HG03439 (cell line): ENCODE measurements around the gene PIK3R1.
A peak's percentile ranks its signal among the peaks of the same experiment; 100 is the strongest.

Experiments
- ATAC-seq: cut with Tn5 transposase; IDR thresholded peaks from one replicate; pipeline ENCODE4 v1.9.1; 2021; ENCODE audit warnings: mild to moderate bottlenecking, moderate library complexity; ENCODE audit not compliant: unreplicated experiment

PIK3R1 gene

DNA sequence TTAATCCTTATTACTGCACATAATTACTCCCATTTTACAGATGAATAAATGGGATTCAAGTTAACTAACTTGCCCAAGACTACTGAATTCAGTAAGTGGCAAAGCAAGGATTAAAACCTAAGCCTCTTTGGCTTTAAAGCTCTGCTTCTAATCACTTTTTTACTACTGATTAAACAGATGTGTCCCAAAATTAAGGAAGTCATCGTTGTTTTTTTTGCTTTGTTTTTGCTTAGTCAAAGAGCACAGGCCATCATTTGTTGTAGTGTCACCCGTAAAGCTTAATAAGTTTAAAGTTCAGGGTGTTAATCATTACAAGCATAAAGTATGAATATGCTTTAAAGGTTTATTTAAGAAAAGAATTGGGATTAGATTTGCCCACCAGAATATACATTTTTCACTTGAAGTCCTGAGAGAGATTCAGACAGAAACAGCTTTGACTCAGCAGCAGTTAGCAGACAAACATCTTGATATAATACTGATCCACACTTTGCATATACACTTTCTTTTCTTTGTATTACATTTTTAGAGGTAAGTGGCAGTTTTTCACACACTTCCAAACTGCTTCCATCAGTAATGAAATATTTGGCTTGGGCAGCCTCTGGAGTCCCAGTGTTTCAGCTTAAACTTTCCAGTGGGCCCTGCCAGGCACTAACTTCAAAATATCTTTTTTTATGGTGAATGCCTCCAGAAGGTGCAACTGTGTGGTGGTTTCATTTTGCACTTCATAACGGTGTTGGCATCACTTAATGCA lies 52.7 kb downstream of the PIK3R1 start:
- ATAC-seq, result no peak

DNA sequence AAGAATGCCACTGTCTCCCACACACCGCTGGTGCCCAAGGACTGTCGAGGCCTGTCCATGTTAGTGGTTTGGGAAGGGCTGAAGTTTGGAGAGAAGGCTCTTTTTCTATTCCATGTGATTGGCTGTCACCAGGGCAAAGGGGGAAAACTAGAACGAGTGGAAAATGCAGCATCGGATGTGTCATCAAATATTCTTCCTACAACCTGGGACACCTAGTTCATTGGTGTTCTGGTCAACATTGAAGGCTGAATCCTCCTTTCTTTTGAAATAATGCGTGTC lies 53.2 kb downstream of the PIK3R1 start:
- ATAC-seq, result no peak

DNA sequence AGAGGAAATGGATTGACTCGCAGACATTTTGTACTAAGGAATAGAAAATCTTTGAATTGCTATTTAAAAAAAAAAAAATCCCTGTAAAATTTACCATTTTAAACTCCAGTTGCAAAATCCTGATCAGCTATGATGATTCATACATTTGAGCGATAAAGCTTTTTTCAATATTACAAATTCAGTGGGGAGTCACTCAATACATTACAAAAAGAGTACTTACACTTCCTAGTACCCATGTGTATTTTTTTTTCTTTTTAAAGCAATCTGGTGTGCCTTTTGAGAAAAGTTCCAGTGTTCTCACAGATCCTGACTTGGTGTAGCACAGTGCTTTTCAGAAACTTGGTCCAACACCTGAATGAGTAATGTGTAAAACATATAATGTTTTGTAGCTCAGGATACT lies 54.3 kb downstream of the PIK3R1 start:
- no peak for ATAC-seq

DNA sequence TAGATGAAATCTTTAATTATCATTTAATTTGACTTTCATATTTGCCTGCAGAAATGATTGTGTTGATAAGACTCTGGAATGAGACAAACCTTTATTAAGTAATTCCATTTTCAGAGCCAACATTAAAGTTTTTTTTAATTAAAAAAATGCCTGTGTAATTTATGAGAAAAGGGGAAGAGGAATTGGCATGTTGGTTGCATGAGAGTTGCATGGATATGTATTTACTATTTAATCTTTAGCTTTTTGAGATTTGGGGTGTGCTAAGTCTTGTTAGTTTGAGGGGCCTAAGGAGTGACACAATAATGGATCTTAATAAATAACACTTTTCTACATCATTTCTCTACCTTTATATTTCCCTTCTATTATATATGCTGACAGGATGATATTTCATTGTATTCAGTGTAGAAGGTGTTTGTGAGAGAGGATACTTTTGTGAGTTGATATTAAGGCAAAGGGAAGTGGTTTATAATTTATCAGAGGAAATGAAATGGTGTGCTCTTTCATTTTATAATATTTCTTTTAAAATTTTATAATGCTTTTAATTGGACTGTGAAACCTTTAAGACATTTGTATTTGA lies 54.9 kb downstream of the PIK3R1 start:
- no peak for ATAC-seq

DNA sequence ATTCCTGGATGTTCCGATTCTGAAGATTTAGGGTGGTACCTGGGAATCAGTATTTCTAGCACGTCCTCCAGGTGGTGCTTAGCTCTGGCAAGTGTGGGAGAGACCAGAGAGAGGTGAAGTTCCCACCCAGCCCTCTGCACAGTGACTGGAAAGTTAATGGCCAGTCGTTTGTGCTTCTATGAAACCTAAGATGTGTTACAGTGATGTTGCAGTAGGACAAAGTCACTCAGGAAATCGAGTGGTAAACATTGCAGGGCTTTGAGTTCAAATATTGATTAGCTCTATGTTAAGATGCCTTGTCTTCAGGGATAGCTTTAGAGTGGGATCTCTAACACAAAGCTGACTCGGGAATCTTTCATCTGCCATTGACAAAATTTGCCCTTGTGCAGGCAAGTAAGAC lies 55.6 kb downstream of the PIK3R1 start:
- no peak for ATAC-seq

DNA sequence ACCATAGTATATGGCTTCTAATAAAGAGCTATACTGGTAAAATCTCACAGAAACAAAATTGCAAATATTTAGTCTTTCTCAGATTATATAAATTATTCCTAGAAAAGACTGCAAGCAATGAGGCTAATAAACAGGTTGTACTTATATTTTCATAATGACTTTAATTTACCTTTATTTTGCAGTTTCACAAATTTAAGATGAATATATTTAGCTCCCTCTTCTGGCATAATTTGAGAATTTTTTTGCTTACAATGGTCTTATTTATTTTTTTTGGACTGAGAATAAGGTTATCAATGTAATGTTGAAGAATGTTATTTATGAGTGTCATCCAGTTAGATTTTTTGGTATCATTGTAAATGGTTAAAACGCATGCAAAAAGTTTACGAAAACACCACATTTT lies 56.7 kb downstream of the PIK3R1 start:
- no peak for ATAC-seq

DNA sequence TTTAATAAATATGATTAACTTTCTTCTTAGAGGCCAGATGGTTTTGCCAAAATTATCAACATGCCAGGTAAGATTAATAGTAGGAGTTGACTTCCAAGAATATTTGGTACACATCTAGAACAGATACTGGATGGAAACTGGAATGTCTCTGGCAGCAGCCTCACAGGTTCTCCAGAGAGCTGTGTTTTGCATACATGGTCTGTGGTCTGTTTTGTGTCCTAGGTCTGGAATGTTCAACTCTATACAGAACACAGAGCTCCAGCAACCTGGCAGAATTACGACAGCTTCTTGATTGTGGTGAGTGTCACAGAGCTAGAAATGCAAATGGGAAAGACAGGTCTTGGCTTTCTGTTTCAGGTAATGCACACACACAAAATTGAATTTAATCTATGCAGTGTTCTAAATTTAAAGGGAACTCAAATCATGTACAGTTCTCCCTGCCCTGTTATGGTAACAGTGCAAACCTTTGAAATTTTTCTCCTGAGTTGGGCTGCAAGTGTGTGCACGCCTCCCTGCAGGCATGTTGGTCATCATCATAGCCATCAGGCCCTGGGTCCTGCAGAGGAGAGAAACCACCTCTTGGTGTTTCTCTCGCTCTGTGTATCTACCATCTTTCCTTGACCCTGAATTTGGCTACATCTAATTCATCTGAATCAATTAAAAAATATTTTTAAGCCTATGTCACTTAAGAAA lies 58.3 kb downstream of the PIK3R1 start:
- peak; percentile 51 for ATAC-seq

DNA sequence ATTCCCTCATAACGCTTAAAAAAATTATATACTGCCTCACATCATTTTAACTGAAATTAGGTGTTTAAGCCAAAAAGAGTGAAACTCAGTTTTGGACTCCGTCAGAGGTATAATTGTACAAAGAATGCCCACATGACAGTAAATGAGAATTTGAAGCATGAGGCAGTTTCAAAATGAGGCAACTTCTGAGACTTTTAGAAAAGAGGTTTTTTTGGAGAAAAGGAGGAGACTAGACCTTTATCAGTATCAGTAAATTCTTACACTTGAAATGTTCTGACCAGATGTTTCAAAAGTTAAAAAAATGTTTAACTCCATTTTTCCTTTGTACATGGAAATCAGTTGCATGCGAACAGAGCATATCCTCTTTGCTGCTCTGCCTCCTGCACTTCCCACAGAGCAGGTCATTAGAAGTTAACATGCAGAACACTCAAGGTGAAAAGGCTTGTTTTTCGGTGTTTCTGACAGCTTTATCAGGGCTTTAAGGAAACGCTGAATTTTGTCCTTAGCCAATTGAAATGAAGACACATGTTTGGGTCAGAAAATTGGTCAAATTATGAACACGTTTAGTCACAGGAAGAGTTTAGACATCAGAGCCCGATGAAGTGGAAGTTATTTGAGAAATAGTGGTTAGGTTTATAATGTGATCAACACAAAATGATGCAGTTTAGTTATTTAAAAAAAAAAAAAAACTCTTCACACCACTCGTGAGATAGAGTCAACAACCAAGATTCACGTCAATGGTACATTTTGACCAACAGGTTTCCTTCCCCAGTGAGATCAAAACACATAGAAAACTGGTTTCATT lies 59.5 kb downstream of the PIK3R1 start:
- ATAC-seq, result peak; percentile 50

DNA sequence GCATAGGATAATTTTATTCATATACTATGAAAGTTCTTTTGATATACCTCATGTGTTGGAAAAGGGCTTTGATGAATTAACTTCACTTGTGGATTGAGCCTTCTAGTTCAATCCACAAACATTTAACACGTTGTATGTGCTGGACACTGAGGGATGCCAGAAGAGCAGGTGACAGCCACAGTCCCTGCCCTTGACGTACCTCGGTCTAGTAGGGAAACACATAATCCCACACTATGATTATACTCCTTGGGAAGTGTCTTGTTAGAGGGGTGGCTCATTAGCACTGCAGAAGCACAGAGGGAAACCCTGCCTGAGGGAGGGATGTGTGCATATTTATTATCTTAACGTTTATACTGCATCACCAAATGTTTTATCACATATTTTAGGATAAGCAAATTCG lies 61.2 kb downstream of the PIK3R1 start:
- ATAC-seq, result no peak

DNA sequence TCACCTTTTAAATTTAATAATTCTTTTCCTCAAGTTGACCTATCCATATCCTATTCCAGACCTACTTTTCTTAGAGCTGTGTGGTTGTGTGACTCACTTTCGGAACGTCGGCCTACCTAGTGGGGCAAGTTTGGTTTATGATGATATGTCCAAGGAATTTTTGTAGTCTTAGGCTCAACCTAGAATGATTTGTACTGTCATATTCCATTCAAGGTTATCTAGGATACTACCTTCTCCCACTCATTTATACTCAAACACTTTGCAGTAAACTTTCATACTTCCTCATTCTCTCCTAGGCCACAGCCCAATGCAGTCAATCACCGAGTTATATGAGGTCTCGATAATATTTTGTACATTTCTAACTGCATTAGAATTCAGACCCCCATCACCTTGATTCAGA lies 61.9 kb downstream of the PIK3R1 start:
- no peak for ATAC-seq

DNA sequence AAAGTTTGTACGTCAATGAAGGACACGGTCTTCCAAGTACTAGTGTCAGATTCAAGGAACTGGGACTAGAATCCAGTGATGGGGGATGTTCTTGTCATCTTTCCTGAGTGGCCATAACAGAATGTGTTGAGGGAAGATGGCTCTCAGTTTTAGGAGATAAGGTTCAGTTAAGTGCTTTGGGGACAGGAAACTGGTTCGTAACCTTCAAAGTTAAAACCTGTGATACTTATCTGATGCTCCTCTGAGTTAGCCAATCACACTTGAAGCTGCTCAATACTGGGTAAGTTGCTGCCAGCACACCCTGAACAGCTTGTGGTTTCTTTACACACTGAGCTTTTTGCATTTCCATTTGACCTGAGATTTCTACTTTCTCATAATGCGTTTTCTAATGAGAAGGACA lies 64.4 kb downstream of the PIK3R1 start:
- ATAC-seq, result no peak

DNA sequence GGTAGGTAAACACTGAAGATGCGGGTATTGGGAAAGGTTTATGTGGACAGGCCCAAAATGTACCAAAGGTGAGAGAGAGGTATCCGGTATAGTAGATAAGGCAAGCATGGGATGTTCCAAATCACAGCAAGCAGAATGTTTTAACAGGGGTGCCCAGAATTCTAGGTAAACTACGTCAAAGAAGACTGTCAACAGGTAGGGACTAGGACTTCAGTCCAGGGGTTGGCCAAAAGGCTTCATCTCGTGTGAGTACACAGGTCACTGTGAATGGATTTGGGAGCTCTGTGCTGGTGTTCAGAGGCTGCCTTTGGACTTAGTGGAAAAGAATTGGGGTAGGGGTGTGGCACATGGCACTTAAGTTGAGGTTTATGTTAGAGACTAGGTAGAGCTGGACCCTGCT lies 66.4 kb downstream of the PIK3R1 start:
- ATAC-seq, result no peak

DNA sequence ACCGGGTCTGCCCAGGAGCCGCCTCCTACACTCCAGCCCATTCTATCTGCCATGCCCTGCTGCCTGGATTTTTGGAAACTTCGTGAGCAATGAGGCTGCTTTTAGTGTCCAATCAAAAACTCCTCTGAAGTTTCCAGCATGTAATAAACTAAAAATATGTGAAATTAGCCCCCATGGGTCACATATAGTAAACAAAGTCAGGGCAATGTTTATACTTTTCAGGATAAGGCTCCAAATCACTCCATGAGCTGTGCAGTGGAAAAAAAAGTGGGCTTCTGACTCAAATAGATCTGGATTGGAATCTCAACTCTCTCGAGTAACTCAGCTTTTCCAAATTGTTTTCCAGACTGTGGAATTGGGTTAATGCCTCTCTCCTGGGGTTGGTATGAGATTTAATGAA lies 68.2 kb downstream of the PIK3R1 start:
- ATAC-seq, result no peak

DNA sequence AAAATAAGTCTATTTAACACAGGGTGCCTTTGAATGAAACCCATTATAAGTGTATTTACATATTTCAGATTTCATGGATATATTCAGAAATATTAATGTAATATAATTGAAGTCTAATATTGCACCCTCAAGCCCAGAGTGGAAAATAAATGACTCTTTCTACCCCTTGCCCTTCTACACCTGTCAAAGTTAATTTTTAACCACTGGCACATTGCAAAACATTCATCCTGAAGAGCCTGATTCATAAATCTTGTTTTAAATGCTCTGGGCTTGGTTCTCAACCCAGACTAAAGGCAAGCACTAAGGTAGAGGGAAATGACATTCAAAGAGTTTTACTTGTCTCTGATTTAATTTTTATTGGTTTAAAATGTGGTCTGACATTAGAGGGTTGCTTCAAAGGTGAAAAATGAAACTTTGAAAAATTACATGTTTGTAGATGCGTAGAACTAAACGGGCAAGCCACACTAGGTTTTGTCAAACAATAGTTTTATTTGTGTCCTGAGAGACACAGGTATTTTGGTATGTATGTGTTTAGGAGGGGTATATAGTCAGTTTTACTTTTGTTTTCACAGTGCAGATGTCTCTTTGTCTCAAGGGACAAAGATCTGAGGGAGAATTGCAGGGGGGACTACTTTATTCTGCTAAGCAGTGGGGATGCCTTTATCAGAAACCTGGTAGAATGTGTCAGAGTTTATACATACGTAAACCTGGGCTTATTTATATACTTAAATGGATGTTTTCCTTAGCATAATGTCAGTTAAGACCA lies 69.7 kb downstream of the PIK3R1 start:
- no peak for ATAC-seq

DNA sequence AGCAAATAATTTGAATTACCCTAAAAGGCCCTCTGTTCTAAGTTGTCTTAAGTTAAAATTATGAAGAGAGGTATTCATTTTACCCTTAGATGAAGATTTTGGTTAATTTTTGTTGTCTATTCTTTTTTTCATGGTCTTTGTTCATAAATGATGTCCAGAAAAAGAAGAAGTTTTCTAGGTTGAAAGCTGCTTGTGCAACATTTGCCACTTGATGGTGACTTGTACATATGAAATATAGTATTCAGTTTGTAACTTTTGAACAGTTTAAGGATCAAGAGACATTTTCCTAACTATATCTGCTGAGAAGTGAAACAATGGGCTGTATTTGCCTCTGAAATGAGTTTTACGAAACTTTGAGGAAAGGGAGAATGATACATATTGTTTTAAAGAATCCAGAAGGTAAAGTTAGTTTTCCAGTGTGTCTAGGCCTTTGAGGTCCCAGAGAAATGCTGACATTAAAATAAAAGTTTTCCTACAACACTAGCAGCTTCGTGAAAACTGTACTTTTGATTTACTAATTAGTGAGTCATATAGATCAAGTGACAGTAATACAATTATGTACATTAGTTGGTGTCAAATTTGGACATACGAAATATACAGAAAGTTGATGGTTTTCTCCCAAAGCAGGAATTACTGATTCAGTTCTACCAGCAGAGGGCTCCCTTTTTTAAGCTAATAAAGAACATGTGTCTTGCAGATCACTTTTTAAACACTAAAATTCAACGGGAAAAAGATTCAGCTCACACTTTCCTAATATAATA lies 70.5 kb downstream of the PIK3R1 start:
- ATAC-seq, result no peak

DNA sequence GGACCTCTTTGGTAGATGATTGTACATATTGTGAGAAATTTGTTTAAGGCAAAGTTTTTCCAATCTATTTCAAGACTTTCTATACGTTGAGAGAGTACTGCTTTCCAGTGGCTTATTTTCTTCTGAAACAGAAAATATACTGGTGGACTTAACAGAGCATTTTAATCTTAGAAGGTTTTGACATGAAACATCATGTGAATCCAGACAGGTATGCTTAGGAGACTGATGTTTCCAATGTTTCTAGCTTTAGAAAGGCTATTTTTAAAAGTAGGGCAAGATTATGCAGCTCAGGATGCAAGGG lies 71.0 kb downstream of the PIK3R1 start:
- no peak for ATAC-seq

DNA sequence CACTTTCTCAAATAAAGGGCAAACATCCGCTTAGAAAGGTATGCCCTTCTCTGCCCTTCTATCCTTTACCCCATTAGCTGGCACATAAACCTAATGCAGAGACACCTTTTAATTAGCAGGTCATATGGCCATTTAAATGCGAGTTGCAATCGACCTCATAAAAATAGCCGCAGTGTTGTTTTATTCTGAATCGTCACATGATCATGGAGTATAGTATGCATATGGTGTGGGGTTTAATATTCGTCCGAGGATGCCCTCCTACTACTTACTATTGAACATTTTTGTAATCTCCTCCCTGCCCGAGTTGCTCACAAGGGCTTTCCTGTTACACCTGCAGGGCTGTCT lies 72.0 kb downstream of the PIK3R1 start:
- ATAC-seq, result no peak

DNA sequence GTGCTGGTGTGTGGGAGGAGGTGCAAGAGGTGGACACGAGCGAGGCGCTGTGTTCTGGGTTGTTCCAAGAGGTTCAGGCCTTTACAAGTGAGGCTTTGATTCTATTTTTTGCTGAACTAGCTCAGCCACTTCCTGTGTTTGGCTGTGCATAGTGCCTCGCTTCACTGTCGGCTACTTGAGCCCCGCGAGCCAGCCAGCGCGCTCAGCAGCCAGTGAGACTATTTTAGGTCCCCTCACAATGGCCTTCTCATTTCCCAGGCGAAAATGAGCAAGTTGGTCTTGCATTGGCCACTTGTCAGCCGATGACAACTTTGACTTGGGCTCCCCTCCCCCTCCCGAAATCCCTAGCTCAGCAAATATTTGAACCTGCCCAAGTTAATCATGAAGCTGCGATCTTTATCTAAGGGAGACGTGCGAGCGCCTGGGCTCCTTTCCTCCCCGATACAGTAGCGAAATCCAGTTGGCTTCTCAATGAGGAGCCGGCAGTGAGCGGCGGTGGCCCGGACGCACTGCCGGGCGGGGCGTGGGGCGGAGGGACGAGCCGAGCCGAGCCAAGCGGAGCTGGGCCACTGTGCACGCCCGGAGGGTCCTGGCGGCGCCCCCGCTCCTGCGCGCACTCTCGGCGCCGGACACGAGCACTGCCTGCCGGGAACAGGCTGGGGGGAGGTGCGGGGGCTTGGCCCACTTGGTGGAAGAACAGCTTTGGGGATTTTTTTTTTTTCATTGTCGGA lies 72.6 kb downstream of the PIK3R1 start:
- ATAC-seq, result peak; percentile 68

DNA sequence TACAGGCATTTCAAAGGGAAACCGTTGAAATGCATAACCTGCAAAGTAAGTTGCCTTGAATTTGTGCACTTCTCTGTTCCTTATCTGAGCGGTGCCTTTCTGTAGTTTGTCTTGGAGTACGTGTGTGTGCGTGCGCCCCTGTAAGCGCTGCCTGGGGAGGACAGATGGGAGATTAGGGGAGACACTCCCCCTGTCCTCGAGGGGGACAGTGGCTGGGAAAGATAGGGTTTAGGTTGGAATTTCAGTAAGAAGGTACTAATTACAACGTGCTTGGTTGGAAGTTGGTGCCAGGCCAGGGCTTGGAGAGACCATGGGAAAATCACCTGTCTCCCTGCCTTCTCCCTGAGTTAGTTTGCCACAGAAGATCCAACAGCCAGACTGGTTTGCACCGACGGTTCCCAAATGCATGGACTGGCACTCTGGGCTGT lies 73.2 kb downstream of the PIK3R1 start:
- ATAC-seq, result peak; percentile 10

DNA sequence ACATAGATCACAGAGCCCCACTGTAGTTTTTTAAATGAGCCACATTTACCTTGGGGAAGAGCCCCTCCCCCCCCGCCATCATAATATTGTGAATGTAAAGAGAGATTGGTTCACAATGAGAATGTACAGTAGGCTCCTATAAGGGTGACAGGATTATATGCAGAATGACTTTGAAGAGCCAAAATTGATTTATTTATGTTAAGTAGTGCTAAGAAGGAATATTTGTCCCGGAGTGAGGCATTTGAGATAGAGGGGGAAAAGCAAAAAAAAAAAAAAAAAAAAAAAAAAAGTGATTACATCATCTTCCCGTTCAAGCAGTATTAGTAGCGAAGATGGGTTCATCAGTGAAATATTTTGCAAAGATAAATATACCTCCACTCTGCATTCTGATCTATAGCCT lies 73.9 kb downstream of the PIK3R1 start:
- ATAC-seq, result no peak
